ENCODE data around the gene JMJD6.

DNA sequence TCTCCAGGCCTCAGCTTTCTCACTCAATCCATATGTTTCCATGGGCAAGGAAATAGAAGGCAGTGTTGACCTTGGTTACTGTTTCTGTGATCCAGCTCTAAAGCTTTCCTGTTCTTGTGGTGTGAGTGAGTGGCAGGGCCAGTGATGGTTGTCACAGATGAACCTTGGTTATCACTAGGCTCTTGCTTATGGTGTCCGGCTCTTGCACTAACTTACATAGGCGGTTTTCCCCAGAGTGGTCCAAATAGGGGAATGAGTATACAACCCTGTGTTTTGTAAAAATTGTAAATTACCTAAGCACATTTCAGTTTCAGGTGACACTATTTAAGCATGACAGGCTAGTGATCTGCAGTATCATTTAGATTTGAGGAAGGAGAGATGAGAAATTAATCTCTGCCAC is 18.3 kb upstream of the JMJD6 start:
- TF ChIP-seq, protein P1, sequence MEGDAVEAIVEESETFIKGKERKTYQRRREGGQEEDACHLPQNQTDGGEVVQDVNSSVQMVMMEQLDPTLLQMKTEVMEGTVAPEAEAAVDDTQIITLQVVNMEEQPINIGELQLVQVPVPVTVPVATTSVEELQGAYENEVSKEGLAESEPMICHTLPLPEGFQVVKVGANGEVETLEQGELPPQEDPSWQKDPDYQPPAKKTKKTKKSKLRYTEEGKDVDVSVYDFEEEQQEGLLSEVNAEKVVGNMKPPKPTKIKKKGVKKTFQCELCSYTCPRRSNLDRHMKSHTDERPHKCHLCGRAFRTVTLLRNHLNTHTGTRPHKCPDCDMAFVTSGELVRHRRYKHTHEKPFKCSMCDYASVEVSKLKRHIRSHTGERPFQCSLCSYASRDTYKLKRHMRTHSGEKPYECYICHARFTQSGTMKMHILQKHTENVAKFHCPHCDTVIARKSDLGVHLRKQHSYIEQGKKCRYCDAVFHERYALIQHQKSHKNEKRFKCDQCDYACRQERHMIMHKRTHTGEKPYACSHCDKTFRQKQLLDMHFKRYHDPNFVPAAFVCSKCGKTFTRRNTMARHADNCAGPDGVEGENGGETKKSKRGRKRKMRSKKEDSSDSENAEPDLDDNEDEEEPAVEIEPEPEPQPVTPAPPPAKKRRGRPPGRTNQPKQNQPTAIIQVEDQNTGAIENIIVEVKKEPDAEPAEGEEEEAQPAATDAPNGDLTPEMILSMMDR (IDR thresholded peaks at IDR 0.05; ENCODE audit: poor library complexity): no peak
- TF ChIP-seq EZH2phosphoT487 (IDR thresholded peaks at IDR 0.05; ENCODE audit: low read depth, severe bottlenecking, unreplicated experiment): no peak
